C4-2B (cell line): ENCODE measurements around the gene NLGN3.
A peak's percentile ranks its signal among the peaks of the same experiment; 100 is the strongest.

Source experiments
- H3K27ac ChIP-seq: fragments of 450-650 bp; 2 replicates; pipeline ENCODE4 v1.5.1; 2017
- CTCF ChIP-seq: fragments of 450-650 bp; conservative IDR thresholded peaks from 2 replicates; pipeline ENCODE4 v1.5.1; 2017; ENCODE audit warnings: mild to moderate bottlenecking
- ZFX ChIP-seq: fragments of 450-650 bp; IDR thresholded peaks from 2 replicates; pipeline ENCODE4 v1.6.1; 2017

NLGN3 gene

GRCh38 chrX:71199252-71200008 lies 54.8 kb downstream of the NLGN3 start:
- no peak overlapping the region for H3K27ac ChIP-seq
- no peak for TF ChIP-seq ZFX
- no peak for TF ChIP-seq CTCF

DNA sequence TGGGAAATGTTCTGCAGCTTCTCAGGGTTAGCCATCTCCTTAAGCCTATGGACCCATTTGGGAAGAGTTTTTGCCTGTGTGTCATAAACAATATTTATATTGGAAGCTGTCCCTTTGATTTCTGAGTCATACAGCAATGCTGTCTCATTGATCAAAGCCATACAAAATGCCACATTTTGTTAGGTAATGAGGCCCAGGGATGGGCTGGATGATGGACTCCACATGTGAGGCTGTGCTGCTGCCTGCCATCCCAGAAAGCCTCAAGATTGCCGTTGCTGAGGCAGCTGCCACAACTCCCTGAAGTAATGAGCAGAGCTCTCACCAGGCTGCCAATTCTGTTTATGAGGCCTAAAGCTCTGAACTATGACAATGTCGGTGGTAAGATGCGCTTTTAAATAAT lies 66.2 kb downstream of the NLGN3 start:
- no peak overlapping the region for H3K27ac ChIP-seq
- TF ChIP-seq CTCF: no peak
- TF ChIP-seq ZFX: no peak

- peak overlapping the region; percentile 59 for H3K27ac ChIP-seq
- TF ChIP-seq CTCF (no peak), ZFX (no peak)
These were observed 67.9 kb downstream of the NLGN3 start for GRCh38 chrX:71212536-71212935.

GRCh38 chrX:71214152-71214551 lies 69.5 kb downstream of the NLGN3 start:
- TF ChIP-seq ZFX (no peak), CTCF (no peak)
- 0 out of 2 replicates have a peak overlapping the region, but pooled peaks have one; percentile 59 for H3K27ac ChIP-seq

- no peak overlapping the region; the same call in 1 of the 2 replicates for H3K27ac ChIP-seq
- no peak for TF ChIP-seq ZFX
- no peak for TF ChIP-seq CTCF
These were observed 70.1 kb downstream of the NLGN3 start for GRCh38 chrX:71214604-71215337.

DNA sequence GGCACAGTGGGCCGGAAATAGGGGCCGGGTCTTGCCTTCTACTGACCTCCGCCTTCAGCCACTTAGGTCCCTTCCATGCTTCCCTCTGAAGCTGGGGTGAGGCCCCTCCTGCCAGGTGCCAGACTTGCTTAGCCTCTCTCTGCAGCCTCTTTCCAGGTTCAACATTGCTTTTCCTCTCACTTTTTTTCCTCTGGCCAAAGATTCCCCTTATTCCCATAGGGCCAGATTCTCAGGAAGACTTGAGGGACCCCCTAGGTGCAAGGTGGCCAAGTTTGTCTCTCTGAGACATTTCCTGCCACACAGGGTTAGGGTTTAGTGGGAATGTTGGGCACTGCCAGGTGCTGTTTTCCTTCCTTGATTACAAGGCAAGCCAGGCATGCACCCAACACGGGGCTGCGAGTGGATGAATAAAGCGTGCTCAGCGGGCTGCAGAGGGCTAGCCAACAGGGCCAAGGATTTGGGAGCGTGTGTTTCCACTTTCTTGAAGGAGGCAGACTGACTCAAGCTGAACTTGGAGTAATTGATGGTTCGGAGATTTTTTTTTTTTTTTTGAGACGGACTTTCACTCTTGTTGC lies 70.8 kb downstream of the NLGN3 start:
- TF ChIP-seq CTCF: no peak
- H3K27ac ChIP-seq: no peak overlapping the region; the same call in 1 of the 2 replicates

DNA sequence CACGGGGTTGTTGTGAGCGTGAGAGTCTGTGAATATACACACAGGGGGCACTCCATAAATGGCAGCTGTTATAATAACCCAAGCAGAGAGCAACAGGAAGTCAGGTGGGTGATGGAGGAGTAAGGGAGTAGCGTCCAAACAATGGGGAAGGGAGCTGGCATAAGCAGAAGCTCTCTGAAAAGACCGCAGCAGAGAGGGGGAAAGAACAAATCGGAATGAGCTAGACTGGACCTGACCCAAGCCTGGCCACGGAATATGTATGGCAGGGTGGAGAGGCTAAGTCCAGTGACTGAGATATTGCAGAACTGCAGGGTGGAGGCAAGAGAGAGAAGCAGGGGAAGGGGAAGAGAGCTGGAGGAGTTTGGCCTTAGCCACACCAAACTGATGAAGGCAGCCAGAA lies 71.8 kb downstream of the NLGN3 start:
- no peak overlapping the region for H3K27ac ChIP-seq
- TF ChIP-seq ZFX: no peak
- no peak for TF ChIP-seq CTCF
